ENCODE results near the gene IP6K3.

The IP6K3 gene

GRCh38 chr6:33679761-33680160 is 66.9 kb downstream of the IP6K3 start:
- DNase-seq: no peak

- no peak for DNase-seq
Measured at GRCh38 chr6:33678932-33679490, 67.7 kb downstream of the IP6K3 start.

GRCh38 chr6:33678233-33678931 is 68.3 kb downstream of the IP6K3 start:
- no peak for DNase-seq

- no peak for DNase-seq
Measured at GRCh38 chr6:33677689-33678088, 69.0 kb downstream of the IP6K3 start.

GRCh38 chr6:33677143-33677660 is 69.5 kb downstream of the IP6K3 start:
- no peak for DNase-seq

GRCh38 chr6:33676416-33677142 is 70.1 kb downstream of the IP6K3 start:
- DNase-seq: no peak

GRCh38 chr6:33675968-33676367 is 70.7 kb downstream of the IP6K3 start:
- no peak for DNase-seq

GRCh38 chr6:33673851-33674250 is 72.9 kb downstream of the IP6K3 start:
- DNase-seq: no peak

DNA sequence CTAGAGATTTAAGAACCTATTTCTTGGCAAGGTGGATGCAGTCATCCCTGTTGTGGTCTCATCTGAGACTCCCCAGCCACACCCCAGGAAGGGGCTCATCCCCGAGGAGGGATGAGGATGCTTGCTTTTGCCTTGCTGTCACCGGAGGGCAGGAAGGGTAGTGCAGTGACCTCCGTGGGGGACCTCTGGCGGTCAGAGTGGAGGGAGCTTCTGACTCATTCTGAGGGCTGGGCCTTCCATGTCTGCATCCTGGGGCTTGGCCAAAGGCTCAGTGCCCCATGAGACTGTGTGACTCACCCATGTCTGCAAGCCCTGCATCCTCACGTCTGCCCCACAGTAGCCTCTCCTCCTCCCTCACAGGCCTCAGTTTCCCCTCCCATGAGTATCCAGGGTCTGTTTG is 73.9 kb downstream of the IP6K3 start:
- DNase-seq: peak in 4 of 58 donors; percentile 13 to 39 (median 24)

- no peak for DNase-seq
Measured at GRCh38 chr6:33671744-33672072, 75.0 kb downstream of the IP6K3 start.
